ENCODE results near the gene LRRFIP2.

- TF ChIP-seq CTCF (IDR thresholded peaks at IDR 0.05), result no peak
- no peak for TF ChIP-seq ZFX (IDR thresholded peaks at IDR 0.05; ENCODE audit: borderline replicate concordance)
These were observed 135.1 kb downstream of the LRRFIP2 start for GRCh38 chr3:37039161-37039846.

Measured in 22Rv1 (cell line).